B cell (primary cell): ENCODE data around the gene LYSMD1. TPM values are rescaled to one million over a fixed set of nuclear protein-coding genes. Genes with fewer than 3 reads are reported as not detected.

Experiments used
- ATAC-seq: fragments of 200-7000 bp; cut with Tn5 transposase; one replicate; pipeline ENCODE4 v1.10.0; 2021; ENCODE audit warnings: low read depth, mild to moderate bottlenecking, moderate number of reproducible peaks, moderate library complexity
- CTCF ChIA-PET: fragments of 350-600 bp; sonication (Branson Sonifier 250); formaldehyde crosslinking; loops from one replicate; lab custom pipeline; 2021; ENCODE audit warnings: antibody characterized with exemption, inconsistent platforms; lab: Charles Lee
- POLR2A ChIA-PET: fragments of 350-600 bp; sonication (Branson Sonifier 250); formaldehyde crosslinking; loops from one replicate; lab custom pipeline; 2021; ENCODE audit warnings: antibody characterized with exemption; lab: Charles Lee
- DNase-seq: peaks from one replicate; pipeline ENCODE4 v3.0.0; 2013
- H2AFZ ChIP-seq: 2 replicates; pipeline ENCODE4 v1.6.1; 2012; ENCODE audit warnings: mild to moderate bottlenecking, low read depth, low read length; ENCODE audit not compliant: insufficient read depth, poor library complexity, severe bottlenecking
- H3K27ac ChIP-seq, 2 donors: 1 replicate in 1 of 2; 2 replicates in 1 of 2; pipeline ENCODE4 v1.5.1; 2012 to 2013; ENCODE audit warnings: low read length in 2 of 2, mild to moderate bottlenecking in 2 of 2, moderate library complexity in 1 of 2
- H3K27me3 ChIP-seq, 4 experiments: fragments of 200-600 bp in 1 of 4; sonication (generic) in 1 of 4; replicated peaks in 1 of 4; 1 replicate in 2 of 4; 2 replicates in 2 of 4; pipeline versions ENCODE4 v1.6.1 to v1.7.0; 2013 to 2016; ENCODE audit warnings: low read length in 3 of 4, mild to moderate bottlenecking in 2 of 4, mixed read lengths in 1 of 4, moderate library complexity in 1 of 4; ENCODE audit not compliant: insufficient read depth in 4 of 4, control insufficient read depth in 3 of 4; ENCODE audit errors: control extremely low read depth in 1 of 4
- H3K36me3 ChIP-seq, 2 experiments: replicated peaks in 1 of 2; 1 replicate in 1 of 2; 2 replicates in 1 of 2; pipeline versions ENCODE4 v1.6.1 to v1.7.1; 2013; ENCODE audit warnings: low read length in 1 of 2; ENCODE audit not compliant: insufficient read depth in 2 of 2, control insufficient read depth in 1 of 2; ENCODE audit errors: control extremely low read depth in 1 of 2, extremely low read depth in 1 of 2
- H3K4me1 ChIP-seq, 2 donors: fragments of 200-600 bp in 1 of 2; sonication (generic) in 1 of 2; 1 replicate in 1 of 2; 2 replicates in 1 of 2; pipeline versions ENCODE4 v1.5.1 to v1.6.1; 2013 to 2017; ENCODE audit warnings: low read length in 2 of 2; ENCODE audit not compliant: control insufficient read depth in 2 of 2, insufficient read depth in 2 of 2
- H3K4me2 ChIP-seq: replicated peaks from 2 replicates; pipeline ENCODE3; 2012; ENCODE audit warnings: mild to moderate bottlenecking, low read depth, low read length; ENCODE audit not compliant: poor library complexity, severe bottlenecking
- H3K4me3 ChIP-seq, 5 experiments: fragments of 200-600 bp in 1 of 5; sonication (generic) in 1 of 5; 1 replicate in 3 of 5; 2 replicates in 2 of 5; pipeline versions ENCODE4 v1.5.1 to v1.7.0; 2011 to 2016; ENCODE audit warnings: low read length in 4 of 5, mild to moderate bottlenecking in 4 of 5, low read depth in 2 of 5, control low read depth in 1 of 5, moderate library complexity in 1 of 5; ENCODE audit not compliant: insufficient read depth in 1 of 5; ENCODE audit errors: control extremely low read depth in 1 of 5, extremely low read depth in 1 of 5
- H3K79me2 ChIP-seq: fragments of 200-600 bp; sonication (generic); one replicate; pipeline ENCODE4 v1.6.0; 2016; ENCODE audit warnings: low read length; ENCODE audit not compliant: control insufficient read depth, insufficient read depth
- H3K9ac ChIP-seq: fragments of 200-600 bp; sonication (generic); 2 replicates; pipeline ENCODE4 v1.6.1; 2017; ENCODE audit warnings: mild to moderate bottlenecking, low read length, moderate library complexity
- H3K9me3 ChIP-seq, 3 donors: one replicate each; pipeline versions ENCODE4 v1.6.1 to v1.7.1; 2013; ENCODE audit warnings: low read length in 2 of 3; ENCODE audit not compliant: control insufficient read depth in 2 of 3, insufficient read depth in 1 of 3; ENCODE audit errors: control extremely low read depth in 1 of 3
- H4K20me1 ChIP-seq: 2 replicates; pipeline ENCODE4 v1.6.0; 2012; ENCODE audit warnings: mild to moderate bottlenecking, low read length; ENCODE audit not compliant: insufficient read depth, control insufficient read depth, poor library complexity, severe bottlenecking
- H3K27ac Mint-ChIP-seq: one replicate; pipeline ENCODE4 v1.8.0; 2021; ENCODE audit warnings: mixed read lengths
- H3K27me3 Mint-ChIP-seq: one replicate; pipeline ENCODE4 v1.8.0; 2021; ENCODE audit warnings: mixed read lengths
- H3K4me1 Mint-ChIP-seq: one replicate; pipeline ENCODE4 v1.8.0; 2021; ENCODE audit warnings: mixed read lengths
- H3K4me3 Mint-ChIP-seq: one replicate; pipeline ENCODE4 v1.8.0; 2021; ENCODE audit warnings: mixed read lengths
- H3K9me3 Mint-ChIP-seq: one replicate; pipeline ENCODE4 v1.8.0; 2022; ENCODE audit warnings: mixed read lengths; ENCODE audit not compliant: insufficient read depth
- EZH2 ChIP-seq: IDR thresholded peaks from 2 replicates; pipeline ENCODE4 v1.6.1; 2012; ENCODE audit warnings: borderline replicate concordance, low read depth, mild to moderate bottlenecking, moderate library complexity, low read length; ENCODE audit not compliant: insufficient read depth, poor library complexity, severe bottlenecking
- WGBS: methylation state at CpG from one replicate; pipeline ENCODE4 v1.1.5; 2013; ENCODE audit warnings: missing lambda C conversion rate; ENCODE audit not compliant: insufficient coverage; 5-methylcytosine and 5-hydroxymethylcytosine counted together
- intact Hi-C: fragments of 100-400 bp; cut with micrococcal nuclease; formaldehyde crosslinking; loops from one replicate; pipeline ENCODE4 v1.10.0; 2022
- polyA plus RNA-seq: library from polyadenylated mRNA; depleted of rRNA; stranded (reverse); fragments of >200 nt; gene quantifications from 2 replicates; pipeline ENCODE4 v1.2.3, GENCODE V29; 2012
- total RNA-seq, 2 donors: library from RNA; stranded (reverse); fragments of 120-200 nt in 1 of 2; gene quantifications; 1 replicate in 1 of 2; 2 replicates in 1 of 2; pipeline versions ENCODE4 v1.2.3 to v1.2.4, GENCODE V29; 2013 to 2022
- TF ChIP-seq, protein P1 (sequence below): fragments of 200-600 bp; IDR thresholded peaks from one replicate; pipeline ENCODE4 v1.8.0; 2022; ENCODE audit warnings: antibody characterized with exemption, mild to moderate bottlenecking

LYSMD1 gene
- total and polyA plus RNA-seq, 2 donors (not counting 1 experiment from before 2014, with no cell fraction given) = 1.4 to 5.8 TPM

DNA sequence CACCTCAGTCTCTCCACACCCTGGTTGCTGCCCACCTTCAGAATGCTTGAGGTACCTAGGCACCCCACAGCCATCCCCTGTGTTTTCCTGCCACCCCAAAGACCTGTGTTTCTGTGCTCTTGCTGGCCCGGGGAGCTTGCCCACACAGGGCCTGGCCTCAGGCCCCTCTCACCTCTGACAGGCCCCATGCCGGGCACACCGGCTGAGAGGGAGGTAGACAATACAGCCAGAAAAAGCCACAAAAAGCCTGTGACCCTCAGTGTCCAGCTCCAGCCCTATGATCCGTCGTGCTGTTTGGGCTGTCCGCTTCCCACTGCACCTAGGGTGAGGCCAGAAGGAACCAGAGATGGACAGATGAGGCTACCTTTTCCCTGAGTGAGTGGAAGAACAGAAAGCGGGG, 30.7 kb downstream of the LYSMD1 start:
- H3K4me2 ChIP-seq = no peak overlapping the region
- DNase-seq (no peak), ATAC-seq (no peak)
- H3K27me3 ChIP-seq = peaks cover 0 to 4% (median 0%) of the 10 kb centered on the region in 4 experiments
- H3K4me1 Mint-ChIP-seq = peaks cover 14% of the 10 kb centered on the region
- peaks cover 6 to 15% of the 10 kb centered on the region in 2 donors for H3K4me1 ChIP-seq
- no peak overlapping the region for H2AFZ ChIP-seq
- POLR2A ChIA-PET = no interaction called here
- CTCF ChIA-PET = interaction anchor here (0.6 to 1.1 kb wide), 3 partner anchors 9 to 34 kb away, joined by 3 read pairs; no protein-coding TSS in a partner anchor
- no peaks in the 10 kb centered on the region for H3K36me3 ChIP-seq
- no peaks in the 10 kb centered on the region for H4K20me1 ChIP-seq
- no peak overlapping the region for H3K27ac ChIP-seq
- no peak overlapping the region for H3K4me3 Mint-ChIP-seq
- H3K27me3 Mint-ChIP-seq = no peaks in the 10 kb centered on the region
- 98% methylated on average over 6 of the region's 7 CpGs for WGBS
- no peak for TF ChIP-seq EZH2
- TF ChIP-seq, protein P1, sequence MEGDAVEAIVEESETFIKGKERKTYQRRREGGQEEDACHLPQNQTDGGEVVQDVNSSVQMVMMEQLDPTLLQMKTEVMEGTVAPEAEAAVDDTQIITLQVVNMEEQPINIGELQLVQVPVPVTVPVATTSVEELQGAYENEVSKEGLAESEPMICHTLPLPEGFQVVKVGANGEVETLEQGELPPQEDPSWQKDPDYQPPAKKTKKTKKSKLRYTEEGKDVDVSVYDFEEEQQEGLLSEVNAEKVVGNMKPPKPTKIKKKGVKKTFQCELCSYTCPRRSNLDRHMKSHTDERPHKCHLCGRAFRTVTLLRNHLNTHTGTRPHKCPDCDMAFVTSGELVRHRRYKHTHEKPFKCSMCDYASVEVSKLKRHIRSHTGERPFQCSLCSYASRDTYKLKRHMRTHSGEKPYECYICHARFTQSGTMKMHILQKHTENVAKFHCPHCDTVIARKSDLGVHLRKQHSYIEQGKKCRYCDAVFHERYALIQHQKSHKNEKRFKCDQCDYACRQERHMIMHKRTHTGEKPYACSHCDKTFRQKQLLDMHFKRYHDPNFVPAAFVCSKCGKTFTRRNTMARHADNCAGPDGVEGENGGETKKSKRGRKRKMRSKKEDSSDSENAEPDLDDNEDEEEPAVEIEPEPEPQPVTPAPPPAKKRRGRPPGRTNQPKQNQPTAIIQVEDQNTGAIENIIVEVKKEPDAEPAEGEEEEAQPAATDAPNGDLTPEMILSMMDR = no peak
- no peak overlapping the region for H3K9ac ChIP-seq
- no peaks in the 10 kb centered on the region for H3K9me3 ChIP-seq
- no peaks in the 10 kb centered on the region for H3K9me3 Mint-ChIP-seq
- intact Hi-C loops = no loop called here
- no peaks in the 10 kb centered on the region for H3K79me2 ChIP-seq
- no peak overlapping the region for H3K4me3 ChIP-seq
- H3K27ac Mint-ChIP-seq = no peak overlapping the region

DNA sequence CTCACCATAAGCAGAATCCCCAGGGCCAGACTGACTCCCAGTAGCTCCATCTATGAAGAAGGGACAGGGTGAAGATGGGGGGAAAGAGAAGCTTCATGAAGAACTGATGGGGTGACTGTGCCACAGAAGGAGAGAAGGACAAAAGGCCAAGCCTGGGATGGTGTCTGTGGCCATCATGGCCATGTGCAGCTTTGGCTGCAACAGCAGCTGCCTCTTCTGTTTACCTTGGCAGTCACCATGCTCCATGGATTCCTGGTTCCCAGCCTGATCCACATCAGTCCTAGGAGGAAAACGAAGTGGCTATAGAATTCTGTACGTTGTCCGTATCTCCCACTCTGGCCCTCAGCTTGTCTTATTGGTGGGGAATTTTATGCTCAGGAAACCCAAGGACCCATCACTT, 31.3 kb downstream of the LYSMD1 start:
- no peaks in the 10 kb centered on the region for H3K9me3 Mint-ChIP-seq
- H3K27me3 ChIP-seq = peaks cover 0 to 4% (median 0%) of the 10 kb centered on the region in 4 experiments

More for the DNA sequence above, 31.3 kb downstream of the LYSMD1 start:
- no peaks in the 10 kb centered on the region for H3K79me2 ChIP-seq
- H3K4me3 ChIP-seq = no peak overlapping the region
- no peaks in the 10 kb centered on the region for H3K36me3 ChIP-seq
- H3K4me1 ChIP-seq = peaks cover 6 to 15% of the 10 kb centered on the region in 2 donors
- no peaks in the 10 kb centered on the region for H4K20me1 ChIP-seq
- H3K27ac ChIP-seq = no peak overlapping the region
- no peak overlapping the region for H3K9ac ChIP-seq
- ChIA-PET POLR2A (interaction anchor here (0.6 kb wide), 1 partner anchor 128 kb away, joined by 3 read pairs; no protein-coding TSS in a partner anchor), CTCF (interaction anchor here (0.8 to 1.1 kb wide), 2 partner anchors 21 to 35 kb away, joined by 3 to 4 read pairs; no protein-coding TSS in a partner anchor)
- Mint-ChIP-seq H3K27me3 (no peaks in the 10 kb centered on the region), H3K4me3 (no peak overlapping the region), H3K27ac (no peak overlapping the region), H3K4me1 (peaks cover 14% of the 10 kb centered on the region)
- H3K4me2 ChIP-seq = no peak overlapping the region
- ATAC-seq (no peak), DNase-seq (no peak)
- WGBS = no CpG with 5 or more reads among the region's 3 CpGs
- no peaks in the 10 kb centered on the region for H3K9me3 ChIP-seq
- TF ChIP-seq, protein P1 = no peak
- TF ChIP-seq EZH2 = no peak
- intact Hi-C loops = no loop called here
- H2AFZ ChIP-seq = no peak overlapping the region
